Retina (tissue), 1 donor: ENCODE data around the gene UBQLN4.
"Not testable (repeated sequence)": the region's sequence is repeated elsewhere in the genome, so short reads cannot be mapped to it uniquely, and the experiment has no call there.

Experiments used
- DNase-seq: peaks from one replicate; pipeline ENCODE4 v3.0.0-alpha.2; 2016

UBQLN4 gene

DNA sequence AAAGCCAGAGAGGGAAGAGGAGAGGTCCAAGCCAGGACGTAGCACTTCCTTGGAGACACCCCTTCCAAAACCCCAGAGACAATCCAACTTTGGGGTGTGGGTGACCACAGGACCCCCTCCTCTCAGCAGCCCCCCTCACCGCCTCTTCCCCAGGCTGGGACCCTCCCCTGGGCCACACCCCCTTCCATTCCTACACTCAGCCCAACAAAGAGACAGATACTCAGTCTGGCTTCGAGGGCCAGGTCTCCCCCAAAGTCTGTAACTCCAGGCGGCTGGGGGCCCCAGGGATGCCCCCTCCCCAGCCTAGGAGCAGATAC is 27.2 kb upstream of the UBQLN4 start:
- DNase-seq: peak; percentile 63

DNA sequence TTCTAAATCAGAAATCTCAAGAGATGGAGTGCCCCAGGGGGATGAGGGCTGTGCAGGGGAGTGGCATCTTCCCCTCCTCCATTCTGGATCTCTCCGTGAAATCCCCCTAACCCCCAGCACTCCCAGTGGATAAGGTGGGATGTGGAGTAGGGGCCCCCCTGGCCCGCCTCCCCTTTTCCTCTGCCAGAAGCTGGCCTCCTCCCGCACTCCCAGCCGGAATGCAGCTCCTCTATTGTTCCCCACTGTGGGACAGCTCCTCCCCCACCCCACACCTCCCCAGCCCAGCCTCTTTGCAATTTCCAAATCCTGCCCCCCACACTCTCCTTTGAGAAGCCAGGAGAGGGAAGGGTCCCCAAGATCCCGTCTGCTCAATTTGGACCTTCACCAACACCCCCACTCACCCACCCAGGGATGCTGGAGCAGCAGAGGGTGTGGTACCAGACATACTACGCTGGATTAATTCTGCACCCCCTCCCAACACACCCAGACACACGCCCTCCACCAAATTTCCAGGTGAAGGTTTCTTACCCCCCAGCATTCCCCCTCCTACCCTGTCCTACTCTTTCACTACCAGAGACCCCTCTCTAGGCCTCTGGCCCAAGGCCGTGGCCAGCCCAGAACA is 26.8 kb upstream of the UBQLN4 start:
- peak; percentile 18 for DNase-seq

DNA sequence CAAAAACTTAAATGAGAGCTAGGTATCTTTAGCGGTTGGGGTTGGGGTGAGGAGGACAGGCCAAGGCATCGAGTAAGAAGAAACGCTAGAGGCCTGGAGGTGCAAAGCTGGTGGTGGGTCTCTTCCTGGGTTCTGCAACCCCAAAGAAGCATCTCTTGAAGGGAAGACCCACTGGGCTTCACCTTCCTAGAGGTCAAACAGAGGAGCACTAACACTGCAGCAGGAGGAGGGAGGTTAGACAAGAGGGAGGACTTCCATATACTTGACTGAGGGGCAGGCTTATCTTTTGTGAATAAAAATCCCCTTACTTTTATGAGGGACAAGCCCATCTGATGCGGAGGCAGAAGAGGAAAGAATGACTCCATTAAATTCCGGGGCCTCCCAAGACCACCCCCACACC is 26.2 kb upstream of the UBQLN4 start:
- DNase-seq: peak; percentile 21

DNA sequence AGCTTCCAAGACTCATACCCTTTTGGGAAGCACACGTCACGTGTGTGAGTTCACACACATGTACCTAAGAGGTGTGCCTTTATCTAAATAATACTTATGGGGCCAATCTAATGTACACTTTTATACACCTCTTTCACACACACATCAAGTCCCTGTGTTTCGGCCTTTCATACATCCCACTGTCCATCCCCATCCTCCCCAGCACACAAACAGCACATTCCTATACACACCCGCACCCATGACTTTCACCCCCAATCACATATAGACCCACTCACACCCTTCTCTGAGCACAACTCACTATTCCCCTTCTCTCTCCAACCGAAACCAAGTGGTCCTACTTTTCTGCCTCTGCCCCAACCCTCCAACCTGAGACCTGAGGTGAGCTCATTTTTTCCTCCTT is 25.1 kb upstream of the UBQLN4 start:
- no peak for DNase-seq

DNA sequence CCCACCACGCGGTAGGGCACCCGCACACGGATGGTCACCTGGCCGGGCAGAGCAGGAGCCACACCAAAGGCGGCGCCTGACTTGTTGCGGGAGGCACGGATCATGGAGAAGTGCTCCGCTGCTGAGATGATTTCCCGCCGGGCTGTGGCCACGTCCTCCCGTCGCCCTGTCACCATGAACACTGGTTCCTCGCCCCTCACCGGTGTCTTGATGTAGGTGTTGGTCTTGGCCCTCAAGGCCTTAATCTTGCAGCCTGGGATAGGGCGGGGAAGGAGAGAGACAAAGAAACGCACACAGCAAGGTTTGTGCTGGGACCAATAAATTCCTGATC is 23.8 kb upstream of the UBQLN4 start:
- no peak for DNase-seq

DNA sequence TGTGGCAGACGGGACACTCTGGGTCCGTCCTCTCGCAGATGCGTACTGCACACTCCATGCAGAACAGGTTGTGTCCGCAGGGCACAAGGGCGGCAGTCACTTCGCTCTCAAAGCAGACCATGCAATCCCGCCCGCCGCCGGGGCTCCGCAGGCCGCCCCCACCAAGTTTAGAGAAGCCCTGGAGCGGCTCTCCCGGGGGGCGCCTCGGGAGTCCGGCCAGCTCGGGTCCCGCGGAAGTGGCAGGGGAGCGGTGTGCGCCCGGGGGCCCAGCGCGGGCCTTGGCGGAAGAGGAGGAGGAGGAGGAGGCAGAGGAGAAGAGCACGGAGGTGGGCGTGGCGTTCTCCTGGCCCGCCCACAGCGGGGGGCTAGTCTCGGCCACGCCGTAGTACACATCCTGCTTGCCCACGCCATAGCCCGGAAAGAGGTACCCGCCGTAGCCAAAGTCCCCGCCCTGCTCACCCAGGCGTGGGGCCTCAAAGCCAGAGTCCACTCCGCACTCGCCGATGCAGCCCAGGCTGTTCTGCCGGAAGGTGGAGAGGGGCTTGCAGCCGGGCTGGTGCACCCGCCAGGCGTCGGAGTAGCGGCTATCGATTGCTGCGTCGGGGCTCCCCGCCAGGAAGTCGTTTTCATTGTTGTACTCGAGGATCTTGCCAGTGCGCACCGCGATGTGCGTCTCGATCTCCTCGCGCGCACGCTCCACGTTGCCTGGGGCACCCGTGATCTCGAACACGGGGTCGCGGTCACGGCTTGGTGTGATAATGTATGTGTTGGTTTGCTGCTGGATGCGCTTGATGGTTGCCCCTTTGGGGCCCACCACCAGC is 23.2 kb upstream of the UBQLN4 start:
- peak; percentile 78 for DNase-seq

DNA sequence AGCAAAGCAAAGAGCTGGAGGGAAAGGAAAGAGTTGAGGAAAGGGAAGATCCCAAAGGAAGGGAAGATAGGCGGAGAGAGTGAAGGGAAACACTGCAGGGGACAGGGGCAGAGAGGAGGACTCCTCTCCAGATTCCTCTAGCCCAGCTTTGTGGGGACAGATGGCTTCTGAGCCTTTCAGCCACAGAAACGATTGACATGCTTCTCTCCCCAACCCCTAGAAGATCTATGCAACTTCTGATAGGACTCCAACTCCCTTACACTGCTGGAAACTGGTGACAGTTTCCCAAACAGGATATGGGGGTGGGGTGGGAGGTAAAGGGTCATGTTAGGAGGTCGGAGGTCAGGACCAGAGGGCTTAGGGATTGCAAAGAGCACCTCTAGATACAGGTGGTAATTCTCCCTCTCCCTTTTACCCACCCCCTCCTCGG is 22.2 kb upstream of the UBQLN4 start:
- no peak for DNase-seq

DNA sequence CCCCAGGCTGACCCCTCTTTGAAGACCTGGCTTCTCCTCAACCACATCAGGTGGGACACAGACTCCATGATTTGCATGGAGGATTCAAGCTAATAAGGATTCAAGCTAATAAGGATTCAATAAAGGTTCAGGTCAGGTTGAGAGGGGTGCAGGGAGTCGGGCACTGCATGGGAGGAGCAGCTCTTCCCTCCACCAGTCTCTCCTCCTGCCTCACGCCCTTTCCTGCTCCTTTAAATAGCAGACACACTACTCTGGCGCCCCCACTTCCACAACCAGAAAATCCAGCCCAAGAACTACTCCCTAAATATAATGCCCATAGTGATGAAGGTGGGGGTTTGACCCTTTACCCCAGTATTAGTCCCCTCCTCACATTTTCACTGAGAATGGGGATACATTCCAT is 21.6 kb upstream of the UBQLN4 start:
- no peak for DNase-seq

DNA sequence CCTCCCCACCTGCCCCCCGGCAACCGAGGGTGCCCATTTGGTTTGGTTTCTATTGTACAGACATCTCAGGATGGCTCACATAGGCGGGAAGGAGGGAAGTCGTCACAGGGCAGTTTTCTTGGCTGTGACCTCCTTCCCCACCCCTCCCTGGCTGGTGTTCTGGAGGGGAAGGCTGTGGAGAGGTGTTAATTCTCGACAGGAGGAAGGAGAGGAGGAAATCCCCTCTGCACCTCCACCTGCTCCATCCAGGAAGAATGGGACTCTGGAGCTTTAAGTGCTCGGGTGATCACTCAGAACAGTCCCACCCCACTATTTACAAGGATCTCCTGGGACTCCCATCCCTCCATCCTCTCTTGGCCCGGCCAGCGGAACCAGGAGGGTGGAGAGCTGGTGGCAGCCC is 21.1 kb upstream of the UBQLN4 start:
- DNase-seq: no peak

DNA sequence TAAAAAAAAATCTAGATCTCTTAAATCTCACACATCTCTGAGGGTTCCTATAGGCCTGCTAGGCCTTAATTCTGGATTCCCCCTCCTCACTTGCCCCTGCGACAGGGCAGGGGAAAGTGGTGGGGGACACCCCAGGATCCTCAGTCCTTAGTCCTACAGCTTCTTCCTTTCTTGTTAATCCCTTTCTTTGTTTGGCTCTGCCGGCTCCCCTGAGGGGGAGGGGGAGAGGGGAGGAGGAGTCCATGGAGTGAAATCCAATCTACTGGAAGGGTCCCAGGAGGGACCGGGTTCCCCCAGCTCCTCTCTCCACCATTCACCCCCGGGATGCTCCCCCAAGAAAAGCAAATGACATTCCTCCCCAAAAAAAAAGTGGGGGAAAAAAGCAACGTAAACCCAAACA is 20.1 kb upstream of the UBQLN4 start:
- DNase-seq: no peak

DNA sequence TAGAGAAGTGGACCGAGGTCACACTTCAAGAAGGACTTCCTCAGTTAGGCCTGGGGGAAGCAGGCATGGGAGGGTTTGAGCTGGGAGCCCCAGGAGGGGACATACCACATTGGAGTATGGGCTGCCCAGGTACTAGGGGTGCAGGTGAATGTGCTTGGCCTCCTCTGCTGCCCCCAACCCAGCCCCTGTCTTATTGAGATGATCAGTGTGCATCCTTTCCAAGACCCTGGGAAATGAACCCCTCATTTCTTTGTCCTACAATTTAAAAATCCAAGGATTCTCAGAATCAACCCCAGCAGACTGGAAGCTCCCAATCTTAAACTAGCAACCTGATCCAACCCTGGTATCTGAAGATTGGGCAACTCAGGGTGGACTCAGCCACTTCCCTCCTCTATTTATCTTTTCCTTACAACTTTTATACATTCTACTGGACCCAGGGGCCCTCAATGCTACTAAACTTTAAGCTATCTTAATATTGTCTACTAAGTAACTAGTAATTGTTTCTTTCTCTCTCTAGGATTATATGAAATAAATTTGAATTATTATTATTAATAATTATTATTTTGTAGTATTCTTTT is 19.6 kb upstream of the UBQLN4 start:
- no peak for DNase-seq

DNA sequence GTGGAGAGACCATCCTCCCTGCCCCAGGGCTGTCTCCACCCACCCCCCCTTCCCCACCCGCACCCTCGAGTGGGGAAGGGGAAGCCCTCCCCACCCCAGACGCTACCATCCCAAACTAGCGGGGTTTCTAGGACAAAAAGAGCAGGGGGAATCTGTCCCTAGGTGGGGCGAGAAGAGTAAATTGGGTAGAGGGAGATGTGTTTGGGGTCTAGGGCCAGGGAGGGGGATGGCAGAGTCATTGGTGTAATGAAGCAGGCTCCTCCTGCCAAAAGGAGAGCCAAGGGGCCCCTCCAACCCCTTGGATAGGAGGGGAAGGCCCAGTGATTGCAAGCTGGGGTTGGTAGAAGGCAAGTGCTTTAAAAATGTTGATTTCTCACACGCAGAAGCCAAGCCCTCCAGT is 18.7 kb upstream of the UBQLN4 start:
- no peak for DNase-seq

DNA sequence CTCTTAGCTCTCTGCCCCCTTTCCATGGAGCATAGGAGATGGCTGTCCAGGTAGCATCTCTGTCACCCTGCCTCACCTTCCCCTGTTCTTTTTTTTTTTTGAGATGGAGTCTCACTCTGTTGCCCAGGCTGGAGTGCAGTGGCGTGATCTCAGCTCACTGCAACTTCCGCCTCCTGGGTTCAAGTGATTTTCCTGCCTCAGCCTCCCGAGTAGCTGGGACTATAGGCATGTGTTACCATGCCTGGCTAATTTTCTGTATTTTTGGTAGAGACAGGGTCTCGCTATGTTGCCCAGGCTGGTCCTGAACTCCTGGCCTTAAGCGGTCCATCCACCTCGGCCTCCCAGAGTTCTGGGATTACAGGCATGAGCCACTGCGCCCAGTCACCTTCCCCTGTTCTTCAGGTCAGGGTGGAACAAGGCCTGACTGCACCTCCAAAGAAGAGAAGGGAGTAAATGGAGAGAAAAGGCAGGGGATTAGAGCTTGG is 17.8 kb upstream of the UBQLN4 start:
- DNase-seq: not testable (repeated sequence)

DNA sequence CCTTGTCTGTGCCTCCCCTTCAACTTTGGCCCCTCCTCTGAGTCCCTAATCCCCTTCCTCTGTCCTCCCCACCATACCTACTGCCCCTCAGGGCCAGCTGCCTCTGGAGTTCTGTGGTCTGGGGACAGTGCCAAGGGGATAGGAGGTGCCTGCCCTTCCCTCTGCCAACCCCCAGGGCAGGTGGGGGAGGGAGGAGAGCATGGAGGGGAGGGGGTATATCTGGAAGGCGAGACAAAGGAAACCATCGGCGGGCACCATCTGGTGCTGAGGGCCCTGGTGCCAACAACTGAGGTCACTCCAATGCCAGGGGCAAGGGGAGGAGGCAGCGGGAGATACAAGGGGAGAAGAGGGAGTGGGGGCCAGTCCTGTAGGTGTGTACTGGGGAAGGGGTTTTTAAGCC is 16.9 kb upstream of the UBQLN4 start:
- no peak for DNase-seq

DNA sequence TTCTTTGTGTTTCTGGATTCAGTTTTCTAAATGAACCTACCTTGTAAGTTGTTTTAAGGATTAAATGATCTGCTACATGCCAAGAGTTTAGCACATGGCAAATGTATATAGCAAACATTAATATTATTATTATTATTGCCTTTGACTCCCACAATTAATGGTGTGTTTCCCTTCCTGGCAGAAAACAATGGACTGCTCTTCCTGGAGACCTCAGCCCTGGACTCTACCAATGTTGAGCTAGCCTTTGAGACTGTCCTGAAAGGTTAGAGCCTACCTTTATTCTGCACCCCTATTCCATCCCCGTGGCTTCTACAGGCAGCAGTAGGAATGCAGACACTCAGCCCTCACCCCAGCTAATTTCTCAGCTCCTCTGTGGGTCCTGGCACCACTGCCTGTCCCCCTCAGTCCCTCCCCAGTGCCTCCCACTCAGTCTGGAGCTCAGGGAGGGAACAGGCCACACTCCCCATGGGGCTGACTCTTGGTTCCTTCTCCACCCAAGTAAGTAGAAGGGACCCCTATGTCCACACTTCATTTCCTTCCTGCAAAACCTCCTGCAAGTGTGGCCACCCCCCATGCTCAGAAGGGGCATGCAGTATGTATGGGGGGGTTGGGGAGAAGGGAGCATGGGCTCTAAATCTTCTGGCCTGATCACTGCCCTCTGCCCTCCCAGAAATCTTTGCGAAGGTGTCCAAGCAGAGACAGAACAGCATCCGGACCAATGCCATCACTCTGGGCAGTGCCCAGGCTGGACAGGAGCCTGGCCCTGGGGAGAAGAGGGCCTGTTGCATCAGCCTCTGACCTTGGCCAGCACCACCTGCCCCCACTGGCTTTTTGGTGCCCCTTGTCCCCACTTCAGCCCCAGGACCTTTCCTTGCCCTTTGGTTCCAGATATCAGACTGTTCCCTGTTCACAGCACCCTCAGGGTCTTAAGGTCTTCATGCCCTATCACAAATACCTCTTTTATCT is 16.2 kb upstream of the UBQLN4 start:
- no peak for DNase-seq

DNA sequence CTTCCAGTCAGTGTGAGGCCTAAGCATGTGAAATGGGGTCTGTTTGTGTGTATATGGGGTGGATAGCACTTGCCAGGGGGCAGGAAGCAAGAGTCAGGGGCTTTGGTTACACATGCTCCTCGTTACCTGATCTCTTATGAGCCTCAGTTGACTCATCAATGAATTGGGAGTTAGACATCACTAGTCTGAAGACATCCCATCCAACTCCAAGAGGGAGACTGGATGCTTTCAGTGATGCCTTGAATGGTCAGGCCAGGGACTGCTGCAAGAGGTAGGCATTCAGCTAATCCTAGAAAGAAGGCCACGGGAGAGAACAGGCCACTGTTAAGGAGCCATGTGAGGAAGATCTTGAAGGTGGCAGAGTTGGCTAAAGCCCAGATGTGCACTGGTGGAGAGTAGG is 13.7 kb upstream of the UBQLN4 start:
- DNase-seq: no peak

DNA sequence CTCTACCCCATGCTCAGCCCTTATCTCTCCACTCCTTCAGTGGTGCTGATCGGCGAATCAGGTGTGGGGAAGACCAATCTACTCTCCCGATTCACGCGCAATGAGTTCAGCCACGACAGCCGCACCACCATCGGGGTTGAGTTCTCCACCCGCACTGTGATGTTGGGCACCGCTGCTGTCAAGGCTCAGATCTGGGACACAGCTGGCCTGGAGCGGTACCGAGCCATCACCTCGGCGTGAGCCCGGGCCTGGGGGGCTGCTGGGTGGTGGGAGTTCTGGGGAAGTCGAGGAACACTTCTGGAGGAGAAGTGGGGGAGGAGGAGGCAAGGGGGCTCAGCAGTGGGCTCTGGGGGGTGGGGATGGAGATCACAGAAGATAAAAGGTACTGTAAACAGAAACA is 12.3 kb upstream of the UBQLN4 start:
- DNase-seq: no peak

DNA sequence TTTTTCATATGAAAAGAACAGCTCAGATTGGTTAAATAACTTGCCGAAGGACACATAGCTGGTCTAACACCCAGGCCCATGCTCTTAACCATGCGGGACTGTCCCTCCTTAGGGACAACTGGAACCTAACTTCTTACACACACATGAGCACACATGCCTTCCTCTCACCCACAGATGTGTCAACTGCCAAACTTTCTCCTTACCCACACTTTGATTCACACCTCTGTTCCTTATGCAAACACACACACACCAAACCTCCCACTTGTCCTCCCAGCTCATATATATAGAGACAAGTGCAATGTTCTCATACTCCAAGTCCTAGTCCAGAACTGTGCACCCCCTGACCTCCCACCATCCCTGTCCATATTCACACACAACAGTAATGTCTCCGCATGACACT is 11.6 kb upstream of the UBQLN4 start:
- no peak for DNase-seq

DNA sequence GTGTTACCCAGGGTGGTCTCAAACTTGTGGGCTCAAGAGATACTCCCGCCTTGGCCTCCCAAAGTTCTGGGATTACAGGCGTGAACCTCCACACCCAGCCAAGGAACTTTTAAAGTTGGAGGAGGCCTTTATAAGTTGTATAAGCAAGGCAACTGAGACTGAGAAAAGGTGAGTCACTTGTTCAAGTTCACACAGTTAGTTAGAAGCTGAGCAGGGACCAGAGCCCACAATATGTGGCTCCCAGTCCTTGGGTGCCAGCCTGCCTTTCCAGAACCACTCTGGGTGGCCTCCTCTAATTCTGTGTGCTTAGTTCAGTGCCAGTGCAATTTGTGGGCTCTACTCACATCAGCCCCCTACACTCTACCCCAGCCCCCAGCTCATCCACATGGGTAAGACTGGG is 11.0 kb upstream of the UBQLN4 start:
- no peak for DNase-seq

DNA sequence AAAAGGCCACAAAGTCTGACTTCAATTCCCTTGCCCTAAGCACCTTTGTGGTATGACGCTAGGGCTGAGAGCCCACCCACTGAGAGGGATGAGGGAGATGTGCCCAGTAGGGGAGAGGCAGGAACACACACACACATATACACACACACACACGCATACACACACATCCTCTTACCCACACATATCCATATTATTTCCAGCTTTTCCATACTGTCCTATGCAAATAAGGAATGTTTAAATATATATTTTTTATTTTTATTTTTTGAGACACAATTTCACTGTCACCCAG is 10.3 kb upstream of the UBQLN4 start:
- DNase-seq: no peak

DNA sequence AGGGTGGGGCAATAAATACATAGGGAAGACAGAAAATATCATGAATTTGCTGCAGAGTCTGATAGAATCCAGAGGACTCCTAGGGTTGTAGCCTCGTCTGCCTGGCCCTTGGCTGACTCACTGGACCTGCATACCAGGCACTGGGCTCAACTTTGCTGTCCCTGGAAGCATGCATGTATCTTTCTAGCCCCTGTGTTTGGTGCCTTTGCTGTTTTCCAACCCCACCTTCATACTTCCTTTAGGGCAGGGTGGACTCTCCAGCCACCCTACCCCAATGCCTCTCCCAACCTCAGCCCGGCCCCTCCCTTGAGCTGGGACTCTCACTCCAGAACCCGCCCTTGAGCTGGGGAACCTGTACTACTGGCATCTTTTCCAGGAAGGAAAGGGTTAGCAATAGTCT is 8.6 kb upstream of the UBQLN4 start:
- DNase-seq: no peak

DNA sequence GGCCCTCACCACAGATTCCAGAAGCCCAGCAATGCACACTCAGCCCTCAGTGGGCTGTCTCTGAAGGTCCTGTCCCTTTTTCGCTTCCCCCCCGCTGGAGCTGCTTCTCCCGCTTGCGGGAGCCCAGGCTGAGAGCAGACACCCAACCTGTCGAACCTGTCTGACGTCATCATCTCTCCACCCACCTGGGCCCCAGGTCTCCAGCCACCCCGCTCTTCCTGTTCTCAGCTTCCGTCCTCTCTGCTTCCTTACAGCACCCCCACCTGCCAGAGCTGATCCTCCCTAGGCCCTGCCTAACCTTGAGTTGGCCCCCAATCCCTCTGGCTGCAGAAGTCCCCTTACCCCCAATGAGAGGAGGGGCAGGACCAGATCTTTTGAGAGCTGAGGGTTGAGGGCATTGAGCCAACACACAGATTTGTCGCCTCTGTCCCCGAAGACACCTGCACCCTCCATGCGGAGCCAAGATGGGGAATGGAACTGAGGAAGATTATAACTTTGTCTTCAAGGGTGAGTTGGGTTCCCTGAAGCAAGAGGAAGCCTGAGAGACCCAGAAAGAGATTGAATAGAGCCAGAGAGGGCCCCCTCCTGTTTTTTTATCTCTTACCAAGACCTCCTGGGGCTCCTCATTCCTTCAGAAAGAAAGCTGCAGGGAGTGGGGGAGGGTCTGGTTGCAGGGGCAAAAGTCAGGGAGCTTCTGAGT is 7.5 kb upstream of the UBQLN4 start, which contains the start of gene RAB25:
RAB25 (plus strand) TSS at position 224 of the 700 bp plus-strand sequence; CDS start at position 465, 241 bp downstream.
- DNase-seq: no peak

DNA sequence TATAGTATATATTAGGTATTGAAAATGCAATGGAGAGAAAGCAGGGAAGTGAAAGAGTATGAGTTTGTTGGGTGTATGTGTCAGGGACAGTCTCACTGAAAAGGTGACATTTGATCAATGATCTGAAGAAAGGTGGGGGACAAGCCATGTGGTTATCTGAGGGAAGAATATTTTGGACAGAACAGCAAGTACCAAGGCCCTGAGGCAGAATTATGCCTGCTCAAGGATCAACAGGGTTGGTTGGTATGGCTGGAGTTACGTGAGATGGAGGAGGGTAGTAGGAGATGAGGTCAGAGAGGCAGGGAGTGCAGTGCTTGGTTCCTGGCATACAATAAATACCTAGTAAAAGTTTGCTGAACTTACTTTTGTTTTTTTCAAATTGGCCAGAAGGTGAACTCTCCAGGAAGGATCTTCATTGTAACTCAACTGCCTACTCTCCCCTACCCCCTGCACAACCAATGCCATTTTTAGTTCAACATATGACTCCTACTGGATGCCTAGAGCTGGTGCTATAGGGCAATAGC is 2.8 kb upstream of the UBQLN4 start:
- no peak for DNase-seq
